Retinal pigment epithelial cell (primary cell): Measurements from ENCODE around the gene FAF1.

Experiments
- DNase-seq: peaks from one replicate; pipeline ENCODE4 v3.0.0-alpha.2; 2010; ENCODE audit warnings: low read depth
- H3K4me3 ChIP-seq: 2 replicates; pipeline ENCODE4 v1.5.1; 2011; ENCODE audit warnings: mild to moderate bottlenecking, low read length, control low read depth, moderate library complexity
- TF ChIP-seq, protein P1 (sequence below): conservative IDR thresholded peaks from 2 replicates; pipeline ENCODE4 v1.5.1; 2011; ENCODE audit warnings: low read depth, low read length, control low read depth, inconsistent platforms

Gene FAF1

DNA sequence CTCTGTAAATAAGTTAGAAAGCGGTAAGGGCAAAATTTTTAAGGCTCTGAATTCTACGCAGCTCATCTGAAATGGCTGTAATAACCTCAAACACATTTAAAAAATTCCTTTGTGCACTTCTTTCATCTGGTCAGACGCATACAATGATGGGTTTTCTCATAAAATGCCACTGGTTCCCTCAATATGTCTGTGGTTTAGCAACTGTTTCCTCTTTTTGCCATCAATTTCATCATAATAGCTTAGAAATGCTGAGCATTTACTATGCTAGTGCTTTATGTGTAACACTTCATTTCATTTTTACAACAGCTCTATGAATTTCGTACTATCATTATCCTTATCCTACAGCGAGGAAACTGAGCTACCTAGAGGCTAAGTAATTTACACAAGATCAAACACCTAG lies 501.6 kb downstream of the FAF1 start:
- no peak for DNase-seq
- no peak overlapping the region for H3K4me3 ChIP-seq
- TF ChIP-seq, protein P1, sequence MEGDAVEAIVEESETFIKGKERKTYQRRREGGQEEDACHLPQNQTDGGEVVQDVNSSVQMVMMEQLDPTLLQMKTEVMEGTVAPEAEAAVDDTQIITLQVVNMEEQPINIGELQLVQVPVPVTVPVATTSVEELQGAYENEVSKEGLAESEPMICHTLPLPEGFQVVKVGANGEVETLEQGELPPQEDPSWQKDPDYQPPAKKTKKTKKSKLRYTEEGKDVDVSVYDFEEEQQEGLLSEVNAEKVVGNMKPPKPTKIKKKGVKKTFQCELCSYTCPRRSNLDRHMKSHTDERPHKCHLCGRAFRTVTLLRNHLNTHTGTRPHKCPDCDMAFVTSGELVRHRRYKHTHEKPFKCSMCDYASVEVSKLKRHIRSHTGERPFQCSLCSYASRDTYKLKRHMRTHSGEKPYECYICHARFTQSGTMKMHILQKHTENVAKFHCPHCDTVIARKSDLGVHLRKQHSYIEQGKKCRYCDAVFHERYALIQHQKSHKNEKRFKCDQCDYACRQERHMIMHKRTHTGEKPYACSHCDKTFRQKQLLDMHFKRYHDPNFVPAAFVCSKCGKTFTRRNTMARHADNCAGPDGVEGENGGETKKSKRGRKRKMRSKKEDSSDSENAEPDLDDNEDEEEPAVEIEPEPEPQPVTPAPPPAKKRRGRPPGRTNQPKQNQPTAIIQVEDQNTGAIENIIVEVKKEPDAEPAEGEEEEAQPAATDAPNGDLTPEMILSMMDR, result no peak

DNA sequence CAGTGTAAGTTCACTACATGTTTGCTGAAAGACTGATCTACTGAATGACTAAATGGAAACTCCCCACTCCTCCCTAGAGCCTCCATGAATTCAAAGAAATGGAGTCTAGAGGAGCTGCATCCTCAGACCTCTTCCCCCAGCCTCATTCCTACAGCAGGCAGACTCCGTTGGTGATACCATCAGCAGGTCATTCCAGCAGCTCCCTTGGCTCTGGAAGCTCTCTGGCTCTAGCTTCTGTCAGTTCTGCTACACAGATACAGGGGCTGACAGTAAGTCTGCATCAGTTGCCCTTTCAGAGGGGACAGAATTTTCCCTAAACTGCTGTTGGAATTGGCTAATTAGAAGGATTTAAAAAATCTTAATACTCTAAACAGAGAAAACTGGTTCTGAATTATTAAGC lies 505.2 kb downstream of the FAF1 start:
- no peak for DNase-seq
- TF ChIP-seq, protein P1, result no peak
- H3K4me3 ChIP-seq, result no peak overlapping the region

DNA sequence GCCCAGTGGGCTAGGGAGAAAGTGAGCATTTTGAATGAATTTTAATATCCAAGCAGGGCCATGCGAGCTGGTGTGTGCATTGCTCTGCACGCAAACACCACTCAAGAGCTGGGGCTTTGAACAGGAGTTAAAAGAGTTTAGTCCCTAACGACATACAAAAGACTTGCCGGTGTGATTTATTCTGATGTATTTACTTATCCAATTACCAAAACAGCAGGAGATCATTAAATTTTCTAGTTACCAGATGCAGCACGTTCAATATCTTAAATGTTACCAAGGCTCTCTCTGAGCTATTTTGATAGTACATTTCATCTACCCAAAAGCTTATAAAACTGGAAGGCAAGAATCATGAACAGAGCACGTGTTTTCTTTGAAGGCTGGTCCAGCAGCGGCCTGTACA lies 506.8 kb downstream of the FAF1 start:
- TF ChIP-seq, protein P1, result no peak
- no peak for DNase-seq
- H3K4me3 ChIP-seq, result no peak overlapping the region

DNA sequence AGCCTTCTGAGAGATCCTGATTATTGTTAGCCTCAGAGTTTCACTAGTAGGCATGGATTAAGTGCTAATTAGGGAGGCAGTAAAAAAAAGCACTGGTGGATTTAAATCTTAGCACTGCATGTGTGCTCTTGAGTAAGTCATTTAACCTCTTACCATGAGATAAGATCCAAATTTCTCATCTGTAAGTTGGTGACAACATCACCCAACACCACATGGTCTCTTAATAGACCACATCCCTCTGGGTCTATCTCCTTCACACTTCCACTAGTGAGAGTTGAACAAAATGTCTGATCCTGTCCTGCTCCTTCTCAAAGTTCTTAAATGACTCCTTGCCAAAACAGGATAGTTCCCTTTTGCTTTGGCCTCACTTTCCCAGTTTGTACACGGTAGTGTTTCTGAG lies 507.4 kb downstream of the FAF1 start:
- TF ChIP-seq, protein P1, result no peak
- no peak for DNase-seq

DNA sequence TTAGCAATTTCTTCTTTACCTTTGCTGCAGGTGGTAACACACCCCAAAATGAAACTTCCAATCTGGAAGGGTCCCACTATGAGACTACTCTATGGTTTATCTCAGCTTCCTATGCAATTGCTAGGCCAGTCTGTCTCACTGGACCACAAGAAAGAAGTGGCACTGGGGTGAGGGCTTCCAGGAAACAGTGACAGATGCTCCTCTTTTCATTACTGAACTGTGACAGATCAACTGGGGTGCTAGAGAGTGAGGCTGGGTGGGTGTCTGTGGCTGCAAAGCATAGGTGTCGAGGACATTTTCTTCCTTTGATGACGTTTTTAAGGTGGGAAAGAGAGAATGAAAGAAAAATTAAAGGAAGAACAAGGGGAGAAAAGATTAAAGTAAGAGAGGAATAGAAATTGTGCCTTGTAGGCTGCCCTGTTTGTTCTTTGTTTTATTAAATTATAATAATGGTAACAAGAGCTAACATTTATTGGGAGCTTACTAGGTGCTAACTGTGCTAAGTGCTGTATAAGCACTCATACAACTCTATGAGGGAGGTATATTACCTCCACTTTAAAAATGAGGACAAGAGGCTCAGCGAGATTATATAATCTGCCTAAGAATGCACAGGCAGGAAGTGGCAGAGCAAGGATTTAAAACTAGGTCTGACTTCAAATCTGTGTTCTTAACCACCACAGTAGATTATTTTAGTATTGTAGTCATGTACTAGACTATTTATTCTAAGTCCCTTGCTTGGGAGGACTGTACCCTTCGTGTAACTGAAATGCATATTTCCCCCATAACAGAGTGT lies 509.0 kb downstream of the FAF1 start:
- TF ChIP-seq, protein P1, result no peak
- no peak for DNase-seq
- H3K4me3 ChIP-seq, result no peak overlapping the region

More for the DNA sequence above, 507.4 kb downstream of the FAF1 start:
- H3K4me3 ChIP-seq, result no peak overlapping the region

DNA sequence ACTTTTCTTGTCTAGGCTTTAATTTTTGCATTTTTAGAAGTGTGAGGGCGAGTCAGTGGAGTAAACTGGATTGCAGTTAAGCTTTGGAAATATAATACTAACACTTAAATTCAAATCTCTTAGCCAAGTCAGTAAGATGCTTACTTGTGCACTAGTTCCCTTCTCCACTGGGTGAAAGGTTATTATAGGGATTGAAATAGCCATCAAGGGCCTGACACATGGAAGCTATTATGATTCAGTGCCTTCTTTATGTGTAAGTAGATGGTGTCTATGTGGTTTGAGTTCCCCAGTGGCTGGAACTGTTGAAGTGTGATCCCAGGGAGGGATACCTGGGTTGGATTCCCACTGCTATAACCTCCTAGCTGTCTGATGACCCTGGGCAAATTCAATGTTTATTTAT lies 512.1 kb downstream of the FAF1 start:
- TF ChIP-seq, protein P1, result no peak
- no peak for DNase-seq
- no peak overlapping the region for H3K4me3 ChIP-seq

DNA sequence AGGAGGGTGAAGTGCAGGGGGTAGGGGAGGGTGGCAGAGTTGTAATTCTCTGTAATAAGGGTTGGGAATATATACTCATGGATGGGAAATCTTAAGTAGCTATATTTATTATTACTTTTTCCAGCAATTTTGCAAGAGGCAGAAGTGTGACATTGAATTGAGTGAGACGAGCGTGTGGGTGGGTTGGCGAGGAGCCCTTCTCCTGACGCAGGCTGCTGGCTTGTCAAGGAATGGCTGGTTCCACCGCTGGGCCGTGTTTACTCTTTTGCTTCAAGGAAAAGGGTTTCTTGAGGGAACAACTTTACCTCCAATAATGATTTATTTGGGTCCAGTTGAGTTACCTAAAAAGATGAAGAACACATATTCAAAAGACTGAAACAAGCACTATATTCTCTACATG lies 518.9 kb downstream of the FAF1 start:
- no peak for DNase-seq
- TF ChIP-seq, protein P1, result no peak
- no peak overlapping the region for H3K4me3 ChIP-seq
